GM18507 (cell line): ENCODE results near the gene YTHDF1.
"Not testable (repeated sequence)": the region's sequence is repeated elsewhere in the genome, so short reads cannot be mapped to it uniquely, and the experiment has no call there.

Experiments used
- DNase-seq: peaks from one replicate; pipeline ENCODE4 v3.0.0; 2011; ENCODE audit warnings: low read depth; ENCODE audit not compliant: insufficient read length; ENCODE audit errors: extremely low spot score
- FAIRE-seq: peaks from 2 replicates; lab custom pipeline; 2011; peaks lifted over from hg19 to GRCh38; lab: Jason Lieb, UNC

The YTHDF1 gene

GRCh38 chr20:63164484-63165355 is 51.2 kb downstream of the YTHDF1 start:
- FAIRE-seq (no peak), DNase-seq (no peak)

- DNase-seq = no peak
- FAIRE-seq = no peak
Observed at GRCh38 chr20:63163596-63164483, 52.1 kb downstream of the YTHDF1 start.

DNA sequence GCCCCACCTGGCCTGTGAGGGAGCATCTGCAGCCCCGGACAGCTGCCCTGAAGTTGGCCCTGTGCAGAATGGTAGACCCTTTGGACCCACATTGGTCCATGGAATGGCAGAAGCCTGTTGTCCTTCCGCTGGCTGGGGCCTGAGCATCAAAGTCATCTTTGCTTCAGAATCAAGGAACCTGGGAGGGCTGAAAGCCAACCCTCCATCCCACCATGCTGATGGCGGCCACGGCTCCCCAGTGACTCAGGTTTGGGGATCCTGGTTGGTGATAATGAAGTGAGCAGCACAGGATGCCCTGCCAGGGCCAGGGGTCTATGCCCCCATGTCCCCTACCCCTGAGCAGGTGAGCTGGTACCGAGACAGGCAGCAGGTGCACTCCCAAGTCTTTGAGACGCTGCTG is 52.8 kb downstream of the YTHDF1 start:
- DNase-seq (no peak), FAIRE-seq (no peak)

DNA sequence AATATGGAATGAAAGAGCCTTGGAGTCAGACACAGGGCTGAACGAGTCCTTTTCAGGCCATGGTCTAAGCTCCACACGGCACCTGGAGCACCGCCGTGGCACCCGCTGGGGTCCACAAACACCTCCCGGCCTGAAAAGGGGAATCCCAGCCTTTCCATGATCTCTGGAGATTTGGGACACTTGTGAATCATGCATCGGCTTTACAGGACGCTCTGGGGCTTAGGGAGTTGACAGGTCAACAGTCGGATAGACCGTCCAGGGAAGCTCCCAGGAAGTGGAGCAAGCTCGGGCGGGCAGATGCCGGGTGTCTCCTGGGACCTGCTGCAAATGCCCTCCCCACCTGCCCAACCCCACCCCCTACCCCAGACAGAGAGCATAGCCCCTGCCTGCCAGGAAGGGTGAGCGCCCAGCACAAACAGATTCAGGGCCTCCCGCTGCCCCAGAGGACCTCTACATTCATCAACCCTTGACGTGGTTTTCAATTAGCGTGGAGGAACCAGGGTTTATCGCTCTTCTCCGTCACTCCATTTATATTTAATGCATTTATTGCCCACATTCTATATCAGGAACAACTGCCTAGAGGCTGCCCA is 53.6 kb downstream of the YTHDF1 start:
- FAIRE-seq = no peak
- DNase-seq = no peak

DNA sequence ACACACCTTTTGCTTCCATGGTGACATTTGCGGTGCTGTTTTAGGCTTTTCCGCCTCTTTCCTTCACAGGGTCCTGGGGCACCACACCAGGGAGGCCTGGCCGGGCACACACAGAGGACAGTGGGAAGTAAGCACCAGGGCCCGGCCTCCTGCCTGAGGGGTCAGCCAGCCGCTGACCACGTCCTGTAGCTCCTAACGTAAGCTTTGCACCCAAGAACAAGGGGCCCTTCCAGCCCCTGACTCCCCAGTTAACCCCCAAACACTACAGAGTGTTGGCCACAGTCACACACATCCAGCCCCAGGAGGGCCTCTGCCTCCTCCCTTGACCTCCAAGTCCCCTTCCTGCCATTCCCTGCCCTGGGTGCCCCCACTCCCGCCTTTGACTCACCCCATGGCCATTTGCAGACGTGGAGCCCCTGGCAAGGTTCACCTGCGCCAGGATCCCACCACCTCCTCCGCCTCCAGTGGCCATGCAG is 54.7 kb downstream of the YTHDF1 start:
- no peak for DNase-seq
- FAIRE-seq = no peak

GRCh38 chr20:63160641-63161175 is 55.2 kb downstream of the YTHDF1 start:
- FAIRE-seq = no peak
- no peak for DNase-seq

DNA sequence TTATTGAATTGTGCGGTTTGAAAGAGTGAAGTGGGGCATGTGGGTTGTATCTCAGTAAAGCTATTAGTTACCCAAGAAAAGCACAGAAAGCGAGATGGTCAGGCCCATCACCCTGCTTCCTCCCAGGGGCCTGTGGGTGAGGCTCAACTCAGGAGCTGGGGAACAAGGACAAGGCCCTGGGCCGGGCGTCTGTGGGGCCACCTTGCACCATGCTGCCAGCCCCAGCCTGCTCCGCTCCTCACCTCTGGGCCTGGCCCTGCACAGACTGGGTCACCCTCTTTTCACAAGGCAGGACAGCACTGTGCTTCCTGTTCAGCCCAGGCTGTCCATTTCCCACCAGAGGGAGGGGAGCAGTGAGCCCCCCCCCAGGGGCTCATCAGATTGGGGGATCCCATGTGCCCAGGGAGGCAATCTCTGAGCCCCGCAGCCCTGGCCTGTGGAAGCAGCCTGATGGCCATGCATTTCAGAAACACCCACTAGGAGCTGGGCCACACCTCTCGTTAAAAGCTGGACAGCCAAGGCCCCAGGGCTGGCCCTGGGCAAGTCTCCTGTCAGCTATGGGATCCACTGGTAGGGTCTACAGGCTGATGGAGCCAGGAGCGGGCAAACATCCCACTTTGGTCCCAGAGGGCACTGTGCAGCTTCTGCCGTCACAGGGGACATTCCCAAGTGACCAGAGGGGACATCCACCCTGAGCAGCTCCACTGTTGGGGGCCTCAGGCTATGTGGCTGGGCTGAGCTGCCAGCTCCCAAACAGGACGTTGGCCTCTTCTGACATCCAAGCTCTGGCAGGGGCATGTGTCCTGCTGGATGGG is 55.9 kb downstream of the YTHDF1 start:
- DNase-seq (no peak), FAIRE-seq (no peak)

DNA sequence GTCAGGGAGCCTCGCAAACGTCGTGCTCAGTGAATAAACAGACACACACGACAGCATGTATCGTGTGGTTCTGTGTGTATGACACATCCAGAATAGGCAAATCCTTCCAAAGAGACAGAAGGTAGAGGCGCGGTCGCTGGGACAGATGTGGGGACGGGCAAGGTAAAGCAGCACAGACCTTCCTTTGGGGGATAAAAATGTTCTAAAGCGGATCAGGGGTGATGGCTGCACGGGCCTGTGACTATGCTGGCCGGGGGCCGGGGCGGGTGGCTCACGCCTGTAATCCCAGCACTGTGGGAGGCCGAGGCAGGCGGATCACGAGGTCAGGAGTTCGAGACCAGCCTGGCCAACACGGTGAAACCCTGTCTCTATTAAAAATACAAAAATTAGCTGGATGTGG is 56.7 kb downstream of the YTHDF1 start:
- DNase-seq, FAIRE-seq: not testable (repeated sequence)

GRCh38 chr20:63158845-63159244 is 57.1 kb downstream of the YTHDF1 start:
- FAIRE-seq = no peak
- no peak for DNase-seq

GRCh38 chr20:63158352-63158751 is 57.6 kb downstream of the YTHDF1 start:
- no peak for FAIRE-seq
- no peak for DNase-seq

DNA sequence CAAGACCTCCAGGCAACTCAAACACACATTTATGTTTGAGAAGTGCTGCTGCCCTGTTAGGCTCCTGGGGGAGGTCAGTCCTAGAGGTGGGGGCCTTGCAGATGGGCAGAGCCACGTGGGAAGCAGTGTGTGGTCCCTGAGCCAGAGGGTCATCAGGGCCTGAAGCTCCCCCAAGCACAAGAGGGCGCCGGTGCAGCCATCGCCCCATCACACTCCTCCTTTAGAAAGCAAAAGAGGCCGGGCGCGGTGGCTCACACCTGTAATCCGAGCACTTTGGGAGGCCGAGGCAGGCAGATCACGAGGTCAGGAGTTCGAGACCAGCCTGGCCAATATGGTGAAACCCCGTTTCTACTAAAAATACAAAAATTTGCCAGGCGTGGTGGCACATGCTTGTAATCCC is 58.5 kb downstream of the YTHDF1 start:
- not testable (repeated sequence) for DNase-seq, FAIRE-seq

GRCh38 chr20:63156221-63156671 is 59.7 kb downstream of the YTHDF1 start:
- FAIRE-seq = no peak

GRCh38 chr20:63155266-63156165 is 60.4 kb downstream of the YTHDF1 start:
- FAIRE-seq = no peak
- DNase-seq = no peak

More at GRCh38 chr20:63156221-63156671, 59.7 kb downstream of the YTHDF1 start:
- no peak for DNase-seq

DNA sequence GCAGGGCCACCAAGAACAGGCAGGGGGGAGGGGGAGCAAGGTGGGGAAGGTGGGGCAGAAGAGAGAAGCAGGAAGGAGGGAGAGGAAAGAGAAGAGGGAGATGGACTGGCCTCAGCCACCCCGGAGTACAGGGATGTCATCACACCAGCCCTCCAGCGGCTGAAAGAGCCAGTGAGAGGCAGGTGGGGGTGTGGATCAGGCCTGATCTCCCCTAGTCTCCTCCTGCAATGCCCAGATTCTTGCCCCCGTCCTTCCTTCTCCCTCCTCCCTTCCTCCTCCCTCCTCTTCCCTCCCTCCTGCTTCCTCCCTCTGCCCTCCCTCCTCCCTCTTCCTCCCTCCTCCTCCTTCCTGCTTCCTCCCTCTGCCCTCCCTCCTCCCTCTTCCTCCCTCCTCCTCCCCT is 61.5 kb downstream of the YTHDF1 start:
- no peak for FAIRE-seq
- no peak for DNase-seq

- no peak for DNase-seq
- no peak for FAIRE-seq
Observed at GRCh38 chr20:63153254-63154221, 62.4 kb downstream of the YTHDF1 start.

- FAIRE-seq (no peak), DNase-seq (no peak)
Observed at GRCh38 chr20:63152322-63153253, 63.3 kb downstream of the YTHDF1 start.
